Measurements from ENCODE around the gene USP49. TPM values are rescaled to one million over a fixed set of nuclear protein-coding genes. Genes with fewer than 3 reads are reported as not detected.

USP49 gene
- polyA plus RNA-seq, 1 of the 3 experiments (the other 2 are of a cell fraction), result 2.4 TPM

DNA sequence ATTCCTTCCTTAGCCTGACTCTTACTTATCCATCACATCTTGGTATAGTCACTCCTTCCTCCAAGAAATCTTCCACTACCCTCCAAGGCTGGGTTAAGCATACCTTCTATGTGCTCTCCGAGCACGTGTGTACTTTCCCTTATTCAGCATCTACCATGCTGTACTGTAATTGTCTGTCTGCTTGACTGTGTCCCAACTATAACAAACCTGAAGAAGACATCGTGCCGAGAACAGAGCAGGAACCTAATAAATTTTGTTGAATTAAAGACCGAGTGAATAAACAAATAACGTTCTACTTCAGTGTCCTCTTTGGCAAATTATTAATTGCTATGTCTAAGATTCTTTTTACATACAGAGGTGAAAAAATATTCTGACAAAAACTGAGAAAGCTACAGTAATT lies 35.8 kb downstream of the USP49 start:
- Histone ChIP-seq H3K9ac (no peak overlapping the region), H3K4me1 (ENCODE audit: control insufficient read depth in 1 of 2, insufficient read depth in 2 of 2, low read depth in 1 of 2, low read length in 1 of 2) (no peaks in the 10 kb centered on the region), H3K27ac (ENCODE audit: low read depth in 2 of 2, low read length in 1 of 2) (no peak overlapping the region), H3K4me2 (no peak overlapping the region), H3K36me3 (replicated peaks in 1 of 2; ENCODE audit: control insufficient read depth in 1 of 2, insufficient read depth in 2 of 2, low read length in 1 of 2) (no peaks in the 10 kb centered on the region), H3K27me3 (ENCODE audit: insufficient read depth) (no peaks in the 10 kb centered on the region), H3F3A (replicated peaks; ENCODE audit: insufficient read depth) (no peaks in the 10 kb centered on the region), H3K4me3 (ENCODE audit: low read depth in 2 of 2, low read length in 1 of 2) (no peak overlapping the region), H3K9me2 (no peaks in the 10 kb centered on the region), H2AFZ (ENCODE audit: low read depth) (no peak overlapping the region), H3K9me3 (no peaks in the 10 kb centered on the region), H3K79me2 (ENCODE audit: insufficient read depth) (no peaks in the 10 kb centered on the region), H4K20me1 (ENCODE audit: insufficient read depth) (no peaks in the 10 kb centered on the region)
- ChIA-PET CTCF (interaction anchor here (1.0 kb wide), 1 partner anchor 12 kb away, joined by 3 read pairs; no protein-coding TSS in a partner anchor), POLR2A (no interaction called here)
- 92% methylated on average over 6 of the region's 6 CpGs for WGBS (ENCODE audit: low lambda C conversion rate)
- TF ChIP-seq SIN3A (IDR thresholded peaks at IDR 0.05; ENCODE audit: borderline replicate concordance, low read depth, low read length) (no peak), NFIC (IDR thresholded peaks at IDR 0.05; ENCODE audit: borderline replicate concordance) (no peak), NRF1 (IDR thresholded peaks at IDR 0.05; ENCODE audit: low read depth, low read length) (no peak), REST (IDR thresholded peaks at IDR 0.05; ENCODE audit: low read depth, low read length) (no peak), RFX5 (IDR thresholded peaks at IDR 0.05; ENCODE audit: low read length) (no peak), TCF12 (IDR thresholded peaks at IDR 0.05) (no peak), JUND (IDR thresholded peaks at IDR 0.05) (no peak)
- DNase-seq, result no peak

- TF ChIP-seq, protein P1, sequence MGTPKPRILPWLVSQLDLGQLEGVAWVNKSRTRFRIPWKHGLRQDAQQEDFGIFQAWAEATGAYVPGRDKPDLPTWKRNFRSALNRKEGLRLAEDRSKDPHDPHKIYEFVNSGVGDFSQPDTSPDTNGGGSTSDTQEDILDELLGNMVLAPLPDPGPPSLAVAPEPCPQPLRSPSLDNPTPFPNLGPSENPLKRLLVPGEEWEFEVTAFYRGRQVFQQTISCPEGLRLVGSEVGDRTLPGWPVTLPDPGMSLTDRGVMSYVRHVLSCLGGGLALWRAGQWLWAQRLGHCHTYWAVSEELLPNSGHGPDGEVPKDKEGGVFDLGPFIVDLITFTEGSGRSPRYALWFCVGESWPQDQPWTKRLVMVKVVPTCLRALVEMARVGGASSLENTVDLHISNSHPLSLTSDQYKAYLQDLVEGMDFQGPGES (IDR thresholded peaks at IDR 0.05; ENCODE audit: low read depth, low read length), result no peak
- TF ChIP-seq SIN3A (IDR thresholded peaks at IDR 0.05; ENCODE audit: borderline replicate concordance, low read depth, low read length), result no peak
- Histone ChIP-seq H4K20me1 (ENCODE audit: insufficient read depth) (no peaks in the 10 kb centered on the region), H2AFZ (ENCODE audit: low read depth) (no peak overlapping the region), H3K9me3 (no peaks in the 10 kb centered on the region), H3F3A (replicated peaks; ENCODE audit: insufficient read depth) (no peaks in the 10 kb centered on the region), H3K79me2 (ENCODE audit: insufficient read depth) (no peaks in the 10 kb centered on the region), H3K4me1 (ENCODE audit: control insufficient read depth in 1 of 2, insufficient read depth in 2 of 2, low read depth in 1 of 2, low read length in 1 of 2) (no peaks in the 10 kb centered on the region), H3K27ac (ENCODE audit: low read depth in 2 of 2, low read length in 1 of 2) (no peak overlapping the region), H3K27me3 (ENCODE audit: insufficient read depth) (no peaks in the 10 kb centered on the region), H3K4me3 (ENCODE audit: low read depth in 2 of 2, low read length in 1 of 2) (no peak overlapping the region), H3K36me3 (replicated peaks in 1 of 2; ENCODE audit: control insufficient read depth in 1 of 2, insufficient read depth in 2 of 2, low read length in 1 of 2) (no peaks in the 10 kb centered on the region), H3K4me2 (no peak overlapping the region), H3K9me2 (no peaks in the 10 kb centered on the region), H3K9ac (no peak overlapping the region)
- ChIA-PET POLR2A (no interaction called here), CTCF (interaction anchor here (1.0 kb wide), 1 partner anchor 11 kb away, joined by 3 read pairs; no protein-coding TSS in a partner anchor)
- 82% methylated on average over 2 of the region's 2 CpGs for WGBS (ENCODE audit: low lambda C conversion rate)
- no peak for DNase-seq
Measured at GRCh38 chr6:41858703-41859102, 36.5 kb downstream of the USP49 start.
